Stimulated activated naive CD8-positive, alpha-beta T cell treated with anti-CD3 and anti-CD28 coated beads, Interleukin-15, Interleukin-2, amounts not matched to agents 100 U/mL and 50 U/mL, for 24 hours (primary cell): ENCODE data around the gene BAIAP3.
"Not testable (repeated sequence)": the region's sequence is repeated elsewhere in the genome, so short reads cannot be mapped to it uniquely, and the experiment has no call there.

Source experiments
- ATAC-seq: fragments of 150-1000 bp; cut with Tn5 transposase; one replicate; pipeline ENCODE4 v1.10.0; 2021
- DNase-seq: peaks from one replicate; pipeline ENCODE4 v3.0.0; 2021

The BAIAP3 gene, protein sequence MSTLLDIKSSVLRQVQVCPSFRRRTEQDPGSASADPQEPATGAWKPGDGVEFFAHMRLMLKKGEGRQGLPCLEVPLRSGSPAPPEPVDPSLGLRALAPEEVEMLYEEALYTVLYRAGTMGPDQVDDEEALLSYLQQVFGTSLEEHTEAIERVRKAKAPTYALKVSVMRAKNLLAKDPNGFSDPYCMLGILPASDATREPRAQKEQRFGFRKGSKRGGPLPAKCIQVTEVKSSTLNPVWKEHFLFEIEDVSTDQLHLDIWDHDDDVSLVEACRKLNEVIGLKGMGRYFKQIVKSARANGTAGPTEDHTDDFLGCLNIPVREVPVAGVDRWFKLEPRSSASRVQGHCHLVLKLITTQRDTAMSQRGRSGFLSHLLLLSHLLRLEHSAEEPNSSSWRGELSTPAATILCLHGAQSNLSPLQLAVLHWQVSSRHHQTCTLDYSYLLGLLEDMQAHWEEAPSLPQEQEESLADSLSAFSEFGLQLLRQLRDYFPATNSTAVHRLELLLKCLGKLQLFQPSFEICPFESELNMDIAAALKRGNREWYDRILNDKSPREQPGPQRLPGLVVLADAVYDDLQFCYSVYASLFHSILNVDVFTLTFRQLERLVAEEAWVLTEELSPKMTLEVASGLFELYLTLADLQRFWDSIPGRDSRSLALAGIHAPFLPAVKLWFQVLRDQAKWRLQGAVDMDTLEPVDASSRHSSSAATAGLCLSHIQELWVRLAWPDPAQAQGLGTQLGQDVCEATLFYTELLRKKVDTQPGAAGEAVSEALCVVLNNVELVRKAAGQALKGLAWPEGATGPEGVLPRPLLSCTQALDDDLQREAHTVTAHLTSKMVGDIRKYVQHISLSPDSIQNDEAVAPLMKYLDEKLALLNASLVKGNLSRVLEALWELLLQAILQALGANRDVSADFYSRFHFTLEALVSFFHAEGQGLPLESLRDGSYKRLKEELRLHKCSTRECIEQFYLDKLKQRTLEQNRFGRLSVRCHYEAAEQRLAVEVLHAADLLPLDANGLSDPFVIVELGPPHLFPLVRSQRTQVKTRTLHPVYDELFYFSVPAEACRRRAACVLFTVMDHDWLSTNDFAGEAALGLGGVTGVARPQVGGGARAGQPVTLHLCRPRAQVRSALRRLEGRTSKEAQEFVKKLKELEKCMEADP

GRCh38 chr16:1333149-1333812 lies at the start of gene BAIAP3:
BAIAP3 (plus strand) TSS chr16:1333645; CDS start chr16:1338550, 4,905 bp downstream.
- ATAC-seq (peak; percentile 58), DNase-seq (peak; percentile 71)

DNA sequence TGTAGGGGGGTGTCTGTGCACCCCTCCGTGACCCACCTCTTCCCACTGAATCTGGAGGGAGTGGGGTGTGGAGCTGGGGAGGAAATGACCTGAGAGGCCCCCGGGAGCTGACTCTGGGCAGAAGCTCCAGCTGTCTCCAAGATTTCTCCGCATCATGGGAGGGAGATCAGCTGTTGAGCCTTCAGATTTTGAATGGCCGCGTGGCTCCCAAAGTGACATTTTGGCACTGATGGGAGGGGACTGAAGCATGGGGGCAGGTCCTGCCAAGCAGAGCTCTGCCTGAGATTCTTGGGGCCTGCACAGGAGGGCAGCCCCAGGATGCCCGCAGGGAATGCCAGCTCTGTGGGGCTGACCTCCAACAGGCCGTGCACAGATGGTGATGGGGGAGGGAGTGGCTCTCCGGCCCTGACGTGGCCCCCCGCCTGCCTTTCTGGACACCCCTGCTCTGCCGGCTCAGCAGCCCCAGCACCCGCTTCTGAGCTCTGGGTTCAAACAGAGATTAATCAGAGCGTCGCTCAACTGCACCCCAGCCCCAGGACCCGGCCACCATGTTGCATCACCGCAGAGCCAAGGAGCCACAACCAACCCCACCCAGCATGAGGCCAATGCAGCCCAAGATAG lies 49.3 kb upstream of the BAIAP3 start:
- no peak for ATAC-seq
- no peak for DNase-seq

- ATAC-seq (no peak), DNase-seq (no peak)
These were observed 47.6 kb upstream of the BAIAP3 start for GRCh38 chr16:1285669-1286512.

DNA sequence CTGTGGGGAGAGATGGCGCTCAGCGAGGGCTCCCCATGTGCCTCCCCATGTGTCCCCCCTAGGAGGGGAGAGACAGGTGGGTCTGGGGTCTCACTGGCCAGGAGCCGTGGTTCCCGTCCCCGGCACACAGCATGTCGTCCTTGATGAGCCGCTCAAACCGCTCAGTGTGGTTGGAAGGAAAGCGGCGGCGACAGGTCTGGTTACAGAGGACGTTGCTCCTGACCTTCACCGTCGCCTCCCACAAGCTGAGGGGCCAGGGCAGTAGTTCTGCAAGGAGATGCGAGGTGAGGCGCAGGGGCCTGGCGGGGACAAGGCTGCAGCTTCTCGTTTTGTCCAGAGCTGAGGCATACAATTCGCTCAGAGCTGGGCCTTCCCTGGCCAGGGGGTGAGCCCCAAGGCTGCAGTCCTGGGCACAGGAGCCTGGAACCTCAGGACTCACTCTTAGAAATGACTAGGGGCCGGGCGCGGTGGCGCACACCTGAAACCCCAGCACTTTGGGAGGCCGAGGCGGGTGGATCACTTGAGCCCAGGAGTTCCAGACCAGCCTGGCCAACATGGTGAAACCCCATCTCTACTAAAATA lies 46.8 kb upstream of the BAIAP3 start:
- ATAC-seq (no peak), DNase-seq (no peak)

GRCh38 chr16:1287982-1288670 lies 45.3 kb upstream of the BAIAP3 start:
- DNase-seq: no peak
- no peak for ATAC-seq

GRCh38 chr16:1288813-1289476 lies 44.5 kb upstream of the BAIAP3 start:
- ATAC-seq: peak; percentile 47
- DNase-seq: peak; percentile 34

DNA sequence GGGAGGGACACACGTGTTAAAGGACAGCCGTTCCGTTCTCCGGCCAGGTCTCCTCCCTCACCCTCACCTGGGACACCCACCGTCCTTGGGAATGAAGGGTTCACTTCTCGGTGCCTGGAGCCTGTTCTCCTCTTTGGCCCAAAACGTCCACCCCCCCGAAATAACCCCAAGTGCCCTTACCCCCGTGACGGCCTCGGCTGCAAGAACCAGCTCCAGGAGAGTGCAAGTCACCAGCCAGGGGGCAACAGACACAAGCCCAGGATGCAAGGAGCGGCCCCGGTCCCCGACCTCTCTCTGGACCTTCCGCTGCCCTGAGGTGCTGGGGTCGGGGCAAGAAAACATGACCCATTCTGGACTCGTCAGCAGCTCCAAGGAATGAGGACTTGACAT lies 44.0 kb upstream of the BAIAP3 start:
- ATAC-seq (no peak), DNase-seq (no peak)

GRCh38 chr16:1290063-1290501 lies 43.4 kb upstream of the BAIAP3 start:
- no peak for DNase-seq
- no peak for ATAC-seq

DNA sequence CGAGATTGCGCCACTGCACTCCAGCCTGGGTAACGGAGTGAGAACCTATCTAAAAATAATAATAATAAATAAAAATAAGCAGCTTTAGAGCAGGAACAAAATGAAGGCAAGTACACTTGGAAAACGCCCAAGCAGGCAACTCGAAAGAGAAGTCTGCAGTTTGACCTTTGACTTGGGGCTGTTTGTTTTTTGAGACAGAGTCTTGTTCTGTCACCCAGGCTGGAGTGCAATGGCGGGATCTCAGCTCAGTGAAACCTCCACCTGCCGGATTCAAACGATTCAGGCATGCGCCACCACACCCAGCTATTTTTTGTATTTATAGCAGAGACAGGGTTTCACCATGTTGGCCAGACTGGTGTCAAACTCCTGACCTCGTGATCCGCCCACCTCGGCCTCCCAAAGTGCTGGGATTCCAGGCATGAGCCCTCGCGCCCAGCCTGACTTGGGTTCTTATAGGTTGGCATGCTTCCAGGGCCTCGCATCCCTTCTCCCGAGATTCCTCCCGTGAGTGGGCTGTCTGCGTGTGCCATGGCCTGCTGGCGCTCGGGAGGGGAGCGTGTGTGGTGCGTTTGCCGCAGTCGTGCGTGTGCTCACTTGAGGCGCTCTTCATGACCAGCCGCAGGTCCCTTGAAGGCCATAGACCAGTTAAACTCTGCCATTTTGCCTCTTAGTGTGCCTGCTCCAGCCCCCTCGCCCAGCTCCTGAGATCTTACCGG lies 42.4 kb upstream of the BAIAP3 start:
- no peak for ATAC-seq
- DNase-seq: no peak

- ATAC-seq (no peak), DNase-seq (no peak)
These were observed 41.9 kb upstream of the BAIAP3 start for GRCh38 chr16:1291576-1291974.

DNA sequence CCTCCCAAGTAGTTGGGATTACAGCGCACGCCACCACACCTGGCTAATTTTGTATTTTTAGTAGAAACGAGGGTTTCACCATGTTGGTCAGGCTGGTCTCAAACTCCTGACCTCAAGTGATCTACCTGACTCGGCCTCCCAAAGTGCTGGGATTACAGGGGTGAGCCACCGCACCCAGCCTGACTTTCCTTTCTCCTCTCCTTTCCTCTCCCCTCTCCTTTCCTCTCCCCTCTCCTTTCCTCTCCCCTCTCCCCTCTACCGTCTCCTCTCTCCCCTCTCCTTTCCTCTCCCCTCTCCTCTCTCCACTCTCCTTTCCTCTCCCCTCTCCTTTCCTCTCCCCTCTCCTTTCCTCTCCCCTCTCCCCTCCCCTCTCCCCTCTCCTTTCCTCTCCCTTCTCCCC lies 41.2 kb upstream of the BAIAP3 start:
- DNase-seq, ATAC-seq: not testable (repeated sequence)

DNA sequence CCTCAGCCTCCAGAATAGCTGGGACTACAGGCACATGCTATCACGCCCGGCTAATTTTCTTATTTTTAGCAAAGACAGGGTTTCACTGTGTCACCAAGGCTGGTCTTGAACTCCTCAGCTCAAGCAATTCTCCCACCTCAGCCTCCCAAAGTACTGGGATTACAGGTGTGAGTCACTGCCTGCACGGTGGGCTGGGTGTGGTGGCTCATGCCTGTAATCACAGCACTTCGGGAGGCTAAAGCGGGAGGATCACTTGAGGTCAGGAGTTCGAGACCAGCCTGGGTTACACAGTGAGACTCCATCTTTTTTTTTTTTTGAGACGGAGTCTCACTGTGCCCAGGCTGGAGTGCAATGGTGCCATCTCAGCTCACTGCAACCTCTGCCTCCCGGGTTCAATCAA lies 40.6 kb upstream of the BAIAP3 start:
- not testable (repeated sequence) for ATAC-seq, DNase-seq

DNA sequence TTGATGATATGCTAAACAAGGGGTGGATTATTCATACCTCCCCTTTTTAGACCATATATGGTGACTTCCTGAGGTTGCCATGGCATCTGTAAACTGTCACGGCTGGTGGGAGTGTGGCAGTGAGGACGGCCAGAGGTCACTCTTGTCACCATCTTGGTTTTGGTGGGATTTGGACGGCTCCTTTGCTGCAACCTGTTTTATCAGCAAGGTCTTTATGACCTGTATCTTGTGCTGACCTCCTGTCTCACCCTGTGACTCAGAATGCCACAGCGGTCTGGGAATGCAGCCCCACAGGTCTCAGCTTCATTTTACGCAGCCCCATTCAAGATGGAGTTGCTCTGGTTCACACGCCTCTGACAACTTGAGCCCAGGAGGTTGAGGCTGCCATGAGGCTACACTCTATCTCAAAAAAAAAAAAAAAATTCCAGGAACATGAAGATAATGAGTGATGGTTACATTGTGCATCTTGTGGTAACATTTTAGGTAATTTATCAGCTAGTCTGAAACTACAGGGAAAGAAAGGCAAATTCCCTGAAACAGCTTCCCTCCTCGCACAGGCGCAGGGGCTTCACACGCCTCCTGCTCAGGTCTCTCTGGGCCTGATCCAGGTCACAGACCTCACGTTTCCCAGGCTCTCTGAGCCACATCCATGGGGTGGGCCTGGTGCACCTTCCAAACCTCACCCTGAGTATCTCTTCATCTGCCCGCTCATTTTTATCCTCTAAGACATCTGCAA lies 39.4 kb upstream of the BAIAP3 start:
- no peak for DNase-seq
- no peak for ATAC-seq

GRCh38 chr16:1295465-1295864 lies 38.0 kb upstream of the BAIAP3 start:
- ATAC-seq: no peak
- no peak for DNase-seq

DNA sequence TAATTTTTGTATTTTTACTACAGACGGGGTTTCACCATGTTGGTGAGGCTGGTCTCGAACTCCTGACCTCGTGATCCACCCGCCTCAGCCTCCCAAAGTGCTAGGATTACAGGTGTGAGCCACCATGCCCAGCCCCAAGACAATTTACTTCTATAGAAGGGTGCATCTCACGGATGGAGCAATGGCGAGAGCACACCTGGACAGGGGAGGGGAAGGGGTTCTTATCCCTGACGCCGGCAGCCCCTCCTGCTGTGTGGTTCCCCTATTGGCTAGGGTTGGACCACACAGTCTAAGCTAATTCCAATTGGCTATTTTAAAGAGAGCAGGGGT lies 36.8 kb upstream of the BAIAP3 start:
- ATAC-seq, DNase-seq: not testable (repeated sequence)

DNA sequence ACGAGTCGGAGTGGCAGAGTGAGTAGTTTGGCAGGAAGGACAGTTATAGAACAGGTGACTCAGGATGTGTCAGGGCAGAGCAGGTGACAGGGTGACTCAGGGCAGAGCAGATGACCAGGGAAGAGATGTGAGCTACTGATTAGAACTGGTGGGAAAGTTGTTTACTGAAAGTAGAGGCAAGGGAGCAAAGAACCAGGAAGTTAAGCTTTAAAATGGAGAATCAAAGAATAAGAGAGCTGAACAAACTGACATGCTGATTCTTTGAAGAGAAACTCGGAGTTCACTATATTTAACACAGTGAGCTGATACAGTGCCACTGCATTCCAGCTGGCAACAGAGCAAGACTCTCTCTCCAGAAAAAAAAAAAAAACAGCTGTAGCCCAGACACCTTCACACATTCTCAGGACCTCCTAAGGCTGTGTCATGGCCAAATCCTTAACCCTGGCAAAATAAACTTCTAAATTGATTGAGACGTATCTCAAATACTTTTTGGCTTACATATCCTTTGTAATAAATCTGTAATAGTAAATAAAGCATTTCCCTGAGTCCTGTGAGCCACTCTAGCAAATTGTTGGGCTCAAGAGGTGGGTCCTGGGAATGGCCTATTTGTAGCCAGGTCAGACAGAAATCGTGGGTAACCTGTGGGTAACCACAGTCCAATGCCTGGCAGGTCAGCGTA lies 36.3 kb upstream of the BAIAP3 start:
- DNase-seq (no peak), ATAC-seq (peak; percentile 68)

DNA sequence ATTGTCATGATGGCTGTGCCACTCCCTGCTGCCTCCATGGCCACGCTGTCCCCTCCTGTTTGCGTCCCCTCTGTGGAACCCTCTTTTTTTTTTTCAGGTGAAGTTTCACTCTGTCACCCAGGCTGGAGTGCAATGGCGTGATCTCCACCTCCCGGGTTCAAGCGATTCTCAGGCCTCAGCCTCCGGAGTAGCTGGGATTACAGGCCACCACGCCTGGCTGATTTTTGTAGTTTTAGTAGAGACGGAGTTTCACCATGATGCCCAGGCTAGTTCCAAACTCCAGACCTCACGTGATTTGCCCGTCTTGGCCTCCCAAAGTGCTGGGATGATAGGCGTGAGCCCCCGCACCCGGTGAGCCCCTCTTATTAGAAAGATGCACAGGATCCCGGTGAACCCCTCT lies 35.0 kb upstream of the BAIAP3 start:
- no peak for ATAC-seq
- no peak for DNase-seq
